Stimulated activated memory B cell treated with anti-CD40 and anti-IgM and Interleukin-4, amounts not matched to agents 10 μg/mL and 1 μg/mL and 100 μg/mL, for 72 hours (primary cell): ENCODE measurements around the gene SAFB.
"Not testable (repeated sequence)": the region's sequence is repeated elsewhere in the genome, so short reads cannot be mapped to it uniquely, and the experiment has no call there.

ENCODE experiments used
- ATAC-seq: fragments of 150-1000 bp; cut with Tn5 transposase; 2 replicates; pipeline ENCODE4 v1.10.0; 2021
- H3K27ac Mint-ChIP-seq: one replicate; pipeline ENCODE4 v1.8.0; 2022; ENCODE audit warnings: mild to moderate bottlenecking, mixed read lengths
- H3K27me3 Mint-ChIP-seq: one replicate; pipeline ENCODE4 v1.8.0; 2022; ENCODE audit warnings: mixed read lengths
- H3K36me3 Mint-ChIP-seq: one replicate; pipeline ENCODE4 v1.8.0; 2022; ENCODE audit warnings: mixed read lengths
- H3K4me1 Mint-ChIP-seq: one replicate; pipeline ENCODE4 v1.8.0; 2022; ENCODE audit warnings: mixed read lengths
- H3K4me3 Mint-ChIP-seq: one replicate; pipeline ENCODE4 v1.8.0; 2022; ENCODE audit warnings: mild to moderate bottlenecking, moderate library complexity, mixed read lengths
- H3K9me3 Mint-ChIP-seq: one replicate; pipeline ENCODE4 v1.8.0; 2022; ENCODE audit warnings: mixed read lengths

The SAFB gene

GRCh38 chr19:5590865-5591154 is 32.1 kb upstream of the SAFB start:
- no peak for ATAC-seq
- Mint-ChIP-seq H3K27ac (no peak overlapping the region), H3K4me1 (peaks cover 8% of the 10 kb centered on the region), H3K9me3 (no peaks in the 10 kb centered on the region), H3K27me3 (no peaks in the 10 kb centered on the region), H3K4me3 (no peak overlapping the region), H3K36me3 (peaks cover 84% of the 10 kb centered on the region)

DNA sequence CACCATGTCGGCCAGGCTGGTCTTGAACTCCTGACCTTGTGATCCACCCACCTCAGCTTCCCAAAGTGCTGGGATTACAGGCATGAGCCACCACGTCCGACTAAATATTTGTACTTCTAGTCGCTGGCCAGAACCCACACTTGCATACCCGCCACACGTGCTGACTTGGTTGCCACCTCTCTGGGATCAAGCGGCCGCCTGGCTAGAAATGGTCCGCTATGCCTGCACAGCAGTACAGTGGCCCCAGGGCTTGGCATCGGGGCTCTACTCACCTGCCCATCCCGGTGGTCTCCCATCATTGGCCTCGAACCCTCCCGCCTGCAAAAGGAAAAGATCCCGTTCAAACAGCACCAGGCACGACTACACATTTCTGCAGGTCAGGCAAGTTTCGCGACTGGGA is 31.4 kb upstream of the SAFB start:
- peaks cover 88% of the 10 kb centered on the region for H3K36me3 Mint-ChIP-seq
- H3K9me3 Mint-ChIP-seq = no peaks in the 10 kb centered on the region
- peaks cover 6% of the 10 kb centered on the region for H3K4me1 Mint-ChIP-seq
- H3K27me3 Mint-ChIP-seq = no peaks in the 10 kb centered on the region
- H3K27ac Mint-ChIP-seq = no peak overlapping the region
- no peak for ATAC-seq
- no peak overlapping the region for H3K4me3 Mint-ChIP-seq

DNA sequence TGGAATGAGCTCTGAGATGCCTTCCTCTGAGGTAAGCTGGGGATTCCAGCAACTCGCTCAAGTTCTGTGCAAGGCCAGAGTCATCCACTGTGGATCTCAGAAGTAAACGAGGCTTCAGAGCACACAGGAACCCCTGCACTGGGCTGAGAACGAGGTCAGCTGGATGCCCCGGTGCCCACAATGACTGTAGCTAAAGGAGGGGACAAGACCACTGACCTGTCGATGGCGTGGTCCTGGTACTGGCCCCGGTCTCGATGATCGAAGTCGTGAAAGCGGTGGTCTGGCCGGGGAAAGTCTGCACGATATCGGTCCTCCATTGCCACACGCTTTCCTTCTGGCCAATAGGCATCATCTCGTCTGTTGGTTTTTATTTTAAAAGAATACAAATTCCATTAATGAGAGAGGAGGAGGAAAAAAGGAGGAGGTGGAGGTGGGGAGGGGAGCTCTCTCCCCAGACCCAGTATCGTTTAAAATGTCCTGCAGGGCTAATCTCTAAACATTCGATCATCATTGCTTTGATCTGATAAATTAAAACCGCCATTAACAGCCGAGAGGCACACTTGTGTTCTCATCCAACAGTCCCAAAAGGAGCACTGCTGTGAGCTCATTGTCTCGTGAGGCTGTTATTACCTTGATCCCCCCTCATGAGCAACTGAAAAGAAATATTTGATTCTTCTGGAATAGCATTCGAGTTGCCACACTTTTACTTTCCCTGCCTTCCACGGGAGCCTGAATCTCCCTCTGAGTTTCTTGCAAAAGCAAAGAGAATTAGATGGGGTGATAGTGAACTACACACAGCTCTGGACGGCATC is 30.1 kb upstream of the SAFB start:
- no peaks in the 10 kb centered on the region for H3K9me3 Mint-ChIP-seq
- no peak for ATAC-seq
- H3K36me3 Mint-ChIP-seq = peaks cover 83% of the 10 kb centered on the region
- peaks cover 6% of the 10 kb centered on the region for H3K4me1 Mint-ChIP-seq
- no peak overlapping the region for H3K4me3 Mint-ChIP-seq
- no peak overlapping the region for H3K27ac Mint-ChIP-seq
- no peaks in the 10 kb centered on the region for H3K27me3 Mint-ChIP-seq

- peaks cover 6% of the 10 kb centered on the region for H3K4me1 Mint-ChIP-seq
- H3K27me3 Mint-ChIP-seq = no peaks in the 10 kb centered on the region
- H3K27ac Mint-ChIP-seq = no peak overlapping the region
- H3K4me3 Mint-ChIP-seq = no peak overlapping the region
- peaks cover 80% of the 10 kb centered on the region for H3K36me3 Mint-ChIP-seq
- ATAC-seq = no peak
- no peaks in the 10 kb centered on the region for H3K9me3 Mint-ChIP-seq
Measured at GRCh38 chr19:5593343-5594255, 29.3 kb upstream of the SAFB start.

GRCh38 chr19:5594521-5594950 is 28.3 kb upstream of the SAFB start:
- Mint-ChIP-seq H3K4me3 (no peak overlapping the region), H3K4me1 (peaks cover 6% of the 10 kb centered on the region), H3K27me3 (no peaks in the 10 kb centered on the region), H3K27ac (no peak overlapping the region), H3K9me3 (no peaks in the 10 kb centered on the region), H3K36me3 (peaks cover 80% of the 10 kb centered on the region)
- no peak for ATAC-seq

GRCh38 chr19:5595129-5595528 is 27.8 kb upstream of the SAFB start:
- H3K27me3 Mint-ChIP-seq = no peaks in the 10 kb centered on the region
- ATAC-seq = no peak
- no peak overlapping the region for H3K27ac Mint-ChIP-seq
- no peak overlapping the region for H3K4me3 Mint-ChIP-seq
- peaks cover 83% of the 10 kb centered on the region for H3K36me3 Mint-ChIP-seq
- H3K9me3 Mint-ChIP-seq = no peaks in the 10 kb centered on the region
- H3K4me1 Mint-ChIP-seq = peaks cover 6% of the 10 kb centered on the region

DNA sequence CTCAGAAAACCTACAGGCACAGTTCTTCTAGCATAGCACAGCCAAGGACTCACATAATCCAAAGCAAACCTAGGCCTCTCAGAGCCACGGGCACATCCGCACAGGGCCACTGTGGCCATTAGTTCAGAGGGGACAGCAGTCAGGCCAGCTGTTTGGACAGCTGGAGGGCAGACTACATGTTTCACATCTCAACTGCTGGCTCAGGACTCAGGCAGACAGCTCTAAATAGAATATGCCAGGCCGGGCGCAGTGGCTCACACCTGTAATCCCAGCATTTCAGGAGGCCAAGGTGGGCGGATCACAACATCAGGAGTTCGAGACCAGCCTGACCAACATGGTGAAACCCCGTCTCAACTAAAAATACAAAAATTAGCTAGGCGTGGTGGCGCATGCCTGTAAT is 27.1 kb upstream of the SAFB start:
- Mint-ChIP-seq H3K27me3 (no peaks in the 10 kb centered on the region), H3K9me3 (no peaks in the 10 kb centered on the region), H3K4me3 (no peak overlapping the region), H3K36me3 (peaks cover 83% of the 10 kb centered on the region), H3K4me1 (peaks cover 6% of the 10 kb centered on the region), H3K27ac (no peak overlapping the region)
- ATAC-seq = no peak

- peaks cover 80% of the 10 kb centered on the region for H3K36me3 Mint-ChIP-seq
Measured at GRCh38 chr19:5600797-5601196, 22.1 kb upstream of the SAFB start.

DNA sequence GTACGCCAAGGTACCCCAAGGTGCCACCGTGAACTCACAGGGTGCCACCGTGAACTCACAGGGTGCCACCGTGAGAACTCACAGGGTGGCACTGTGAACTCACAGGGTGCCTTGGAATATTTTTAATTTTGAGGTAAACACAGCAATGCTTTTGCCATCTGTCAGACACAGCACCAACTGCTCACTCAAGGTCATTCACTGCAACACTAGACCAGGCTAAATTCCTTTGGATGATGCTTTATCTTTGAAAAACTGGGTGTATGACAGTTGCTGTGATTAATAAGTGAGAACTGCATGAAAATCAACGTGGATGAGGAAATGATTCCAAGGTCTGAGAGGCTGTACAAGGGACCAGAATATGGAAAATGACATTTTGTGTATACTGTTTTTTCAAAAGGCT is 19.3 kb upstream of the SAFB start:
- H3K4me1 Mint-ChIP-seq = no peaks in the 10 kb centered on the region
- H3K27me3 Mint-ChIP-seq = no peaks in the 10 kb centered on the region
- peaks cover 90% of the 10 kb centered on the region for H3K36me3 Mint-ChIP-seq
- no peak overlapping the region for H3K4me3 Mint-ChIP-seq
- ATAC-seq = no peak
- no peaks in the 10 kb centered on the region for H3K9me3 Mint-ChIP-seq
- no peak overlapping the region for H3K27ac Mint-ChIP-seq

More at GRCh38 chr19:5600797-5601196, 22.1 kb upstream of the SAFB start:
- H3K27ac Mint-ChIP-seq = no peak overlapping the region
- H3K9me3 Mint-ChIP-seq = no peaks in the 10 kb centered on the region
- H3K27me3 Mint-ChIP-seq = no peaks in the 10 kb centered on the region
- ATAC-seq = no peak
- no peak overlapping the region for H3K4me3 Mint-ChIP-seq
- peaks cover 6% of the 10 kb centered on the region for H3K4me1 Mint-ChIP-seq

DNA sequence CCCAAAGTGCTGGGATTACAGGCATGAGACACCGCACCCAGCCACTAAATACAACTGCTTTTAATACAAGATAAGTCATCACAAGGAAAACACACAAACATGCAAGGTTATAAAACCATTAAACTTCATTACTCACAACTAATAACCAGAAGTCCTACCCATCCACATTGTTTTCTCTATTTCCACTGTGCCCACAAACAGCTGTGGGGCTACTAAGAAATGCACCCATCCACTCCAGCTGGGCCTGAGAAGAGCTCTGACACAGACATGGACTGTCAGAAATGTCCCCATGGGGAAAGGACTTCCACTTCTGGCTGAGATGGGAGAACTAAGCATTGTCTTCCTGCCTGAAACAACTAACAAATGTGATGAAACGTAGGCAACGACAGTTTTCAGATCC is 17.5 kb upstream of the SAFB start:
- Mint-ChIP-seq H3K27ac (no peak overlapping the region), H3K4me1 (peaks cover 5% of the 10 kb centered on the region), H3K4me3 (no peak overlapping the region), H3K36me3 (peaks cover 87% of the 10 kb centered on the region), H3K9me3 (no peaks in the 10 kb centered on the region), H3K27me3 (no peaks in the 10 kb centered on the region)
- no peak for ATAC-seq

- H3K27me3 Mint-ChIP-seq = no peaks in the 10 kb centered on the region
- peaks cover 5% of the 10 kb centered on the region for H3K4me1 Mint-ChIP-seq
- H3K36me3 Mint-ChIP-seq = peaks cover 83% of the 10 kb centered on the region
- no peak overlapping the region for H3K27ac Mint-ChIP-seq
- no peak overlapping the region for H3K4me3 Mint-ChIP-seq
- no peaks in the 10 kb centered on the region for H3K9me3 Mint-ChIP-seq
- ATAC-seq = no peak
Measured at GRCh38 chr19:5607318-5608275, 15.3 kb upstream of the SAFB start.

DNA sequence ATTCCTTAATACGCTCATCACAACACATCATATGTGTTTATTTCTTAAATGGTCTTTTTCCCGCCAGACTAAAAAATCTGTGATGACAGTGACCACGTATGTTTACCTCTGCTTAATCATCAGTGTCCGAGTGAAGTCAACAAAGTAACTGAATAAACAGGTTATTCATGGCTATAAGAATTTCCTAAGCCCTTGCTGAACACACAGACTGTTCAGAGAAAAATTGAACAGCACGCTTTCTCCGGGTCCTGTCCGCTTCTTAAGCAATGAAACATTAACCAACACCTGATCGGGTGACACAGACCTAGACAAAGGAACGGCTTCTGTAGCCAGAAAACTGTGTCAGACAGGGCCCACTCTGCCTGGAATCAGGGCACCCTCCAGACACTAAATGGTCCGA is 14.6 kb upstream of the SAFB start:
- Mint-ChIP-seq H3K9me3 (no peaks in the 10 kb centered on the region), H3K27me3 (no peaks in the 10 kb centered on the region)

GRCh38 chr19:5608766-5609165 is 14.1 kb upstream of the SAFB start:
- not testable (repeated sequence) for H3K27me3 Mint-ChIP-seq, ATAC-seq, H3K9me3 Mint-ChIP-seq, H3K27ac Mint-ChIP-seq, H3K4me3 Mint-ChIP-seq
- Mint-ChIP-seq H3K36me3 (peaks cover 85% of the 10 kb centered on the region), H3K4me1 (peaks cover 12% of the 10 kb centered on the region)

More for the DNA sequence above, 14.6 kb upstream of the SAFB start:
- ATAC-seq = no peak
- Mint-ChIP-seq H3K27ac (no peak overlapping the region), H3K4me1 (peaks cover 12% of the 10 kb centered on the region), H3K4me3 (no peak overlapping the region), H3K36me3 (peaks cover 85% of the 10 kb centered on the region)

DNA sequence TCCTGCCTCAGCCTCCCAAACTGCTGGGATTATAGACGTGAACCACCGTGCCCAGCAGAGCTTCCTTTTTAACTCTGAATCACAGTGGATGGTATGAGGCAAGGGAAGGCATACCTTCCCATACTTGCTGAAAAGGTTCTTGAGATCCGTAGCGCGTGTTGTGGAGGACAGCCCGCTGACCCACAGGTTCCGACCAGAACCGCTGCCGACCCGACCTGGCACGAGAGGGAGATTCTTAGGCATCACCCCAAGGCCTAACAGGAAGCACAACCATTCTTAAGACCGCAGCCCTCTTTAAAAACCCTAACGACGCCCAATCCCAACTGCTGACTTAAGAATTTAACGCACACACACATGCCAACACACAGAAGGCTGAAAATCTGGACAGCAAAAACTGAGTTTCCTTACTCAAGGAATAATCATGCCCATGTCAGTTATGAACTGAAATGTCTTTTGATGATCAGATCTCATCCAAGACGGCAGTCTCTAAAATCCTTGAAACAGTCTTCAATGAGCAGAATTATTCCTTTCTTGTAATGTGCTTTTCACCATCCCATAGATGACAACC is 12.9 kb upstream of the SAFB start:
- no peak overlapping the region for H3K27ac Mint-ChIP-seq
- no peak for ATAC-seq
- peaks cover 87% of the 10 kb centered on the region for H3K36me3 Mint-ChIP-seq
- no peaks in the 10 kb centered on the region for H3K9me3 Mint-ChIP-seq
- H3K27me3 Mint-ChIP-seq = no peaks in the 10 kb centered on the region
- H3K4me1 Mint-ChIP-seq = peaks cover 12% of the 10 kb centered on the region
- no peak overlapping the region for H3K4me3 Mint-ChIP-seq
